ENCODE data around the gene ATP6V1F. TPM values are rescaled to one million over a fixed set of nuclear protein-coding genes. Genes with fewer than 3 reads are reported as not detected.

ATP6V1F gene
- polyA plus RNA-seq, 1 donor = 193 TPM

DNA sequence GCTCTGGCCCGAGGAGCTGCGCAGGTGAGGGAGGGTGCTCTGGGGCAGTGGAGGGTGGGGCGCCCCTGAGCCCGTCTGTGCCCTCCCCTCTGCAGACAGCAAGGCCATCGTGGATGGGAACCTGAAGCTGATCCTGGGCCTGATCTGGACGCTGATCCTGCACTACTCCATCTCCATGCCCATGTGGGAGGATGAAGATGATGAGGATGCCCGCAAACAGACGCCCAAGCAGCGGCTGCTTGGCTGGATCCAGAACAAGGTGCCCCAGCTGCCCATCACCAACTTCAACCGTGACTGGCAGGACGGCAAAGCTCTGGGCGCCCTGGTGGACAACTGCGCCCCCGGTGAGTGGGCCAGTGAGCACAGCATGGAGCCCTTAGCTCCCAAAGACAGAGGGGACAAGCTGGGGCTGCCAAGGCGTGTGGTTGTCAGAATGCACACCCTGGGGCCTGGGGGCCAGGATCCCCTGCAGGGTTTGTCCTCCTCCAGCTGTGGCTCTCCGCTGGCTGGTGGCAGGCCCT lies 27.4 kb upstream of the ATP6V1F start:
- H3K9me3 ChIP-seq (ENCODE audit: control insufficient read depth, low read depth, low read length) = peaks cover 10% of the 10 kb centered on the region
- no peak for DNase-seq
- peaks cover 28% of the 10 kb centered on the region for H3K4me1 ChIP-seq (ENCODE audit: control insufficient read depth, insufficient read depth, low read length)
- H3K27ac ChIP-seq (ENCODE audit: low read length) = no peak overlapping the region
- WGBS (ENCODE audit: insufficient coverage, low lambda C conversion rate) = no CpG with 5 or more reads among the region's 16 CpGs
- no peak overlapping the region for H3K4me3 ChIP-seq (ENCODE audit: low read length)
- peaks cover 26% of the 10 kb centered on the region for H3K27me3 ChIP-seq (ENCODE audit: control insufficient read depth, insufficient read depth, low read length)
- H3K36me3 ChIP-seq (ENCODE audit: control insufficient read depth, insufficient read depth, low read length) = peaks cover 48% of the 10 kb centered on the region

DNA sequence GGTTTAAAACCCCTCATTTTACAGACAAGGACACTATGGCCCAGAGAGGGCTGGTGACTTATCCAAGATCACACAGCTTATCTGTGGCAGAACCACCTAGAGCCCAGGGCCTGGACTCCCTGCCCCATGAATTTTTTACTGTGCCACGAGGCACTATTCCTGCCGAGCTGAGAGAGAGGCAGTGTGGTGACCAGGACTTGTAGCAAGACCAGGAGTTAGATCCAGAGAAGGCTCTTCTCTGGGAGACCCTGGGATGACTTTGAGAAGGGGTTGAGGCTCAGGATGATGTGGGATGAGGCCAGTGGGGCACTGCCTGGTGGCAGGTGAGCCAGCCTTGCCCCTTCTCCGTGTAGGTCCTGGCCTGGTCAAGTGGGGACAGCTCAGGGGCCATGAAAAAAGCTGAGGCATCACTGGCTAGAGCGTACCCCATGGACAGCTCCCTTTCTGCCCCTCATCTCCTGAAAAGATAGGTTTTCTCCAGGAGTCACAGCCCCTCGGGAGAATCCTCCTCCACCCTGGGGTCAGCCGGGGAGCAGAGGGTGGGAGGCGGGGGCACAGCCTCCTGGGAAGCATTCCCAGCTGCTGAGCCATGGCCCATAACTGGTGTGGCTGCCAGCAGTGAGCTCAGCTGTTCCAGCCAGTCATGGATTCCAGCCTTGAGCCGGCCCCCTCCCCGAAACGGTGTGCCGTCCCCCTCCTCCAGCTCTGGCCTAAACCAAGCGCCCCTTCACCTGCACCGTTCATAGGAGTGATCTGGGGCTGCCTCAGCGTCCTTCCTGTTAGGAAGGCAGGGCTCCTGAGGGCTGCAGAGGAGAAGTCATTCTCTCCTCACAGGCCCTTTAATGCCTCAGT lies 26.6 kb upstream of the ATP6V1F start:
- WGBS (ENCODE audit: insufficient coverage, low lambda C conversion rate) = no CpG with 5 or more reads among the region's 14 CpGs
- H3K27ac ChIP-seq (ENCODE audit: low read length) = no peak overlapping the region
- no peak for DNase-seq
- H3K9me3 ChIP-seq (ENCODE audit: control insufficient read depth, low read depth, low read length) = peaks cover 4% of the 10 kb centered on the region
- H3K4me1 ChIP-seq (ENCODE audit: control insufficient read depth, insufficient read depth, low read length) = peaks cover 23% of the 10 kb centered on the region
- no peak overlapping the region for H3K4me3 ChIP-seq (ENCODE audit: low read length)
- H3K27me3 ChIP-seq (ENCODE audit: control insufficient read depth, insufficient read depth, low read length) = peaks cover 19% of the 10 kb centered on the region
- peaks cover 54% of the 10 kb centered on the region for H3K36me3 ChIP-seq (ENCODE audit: control insufficient read depth, insufficient read depth, low read length)

DNA sequence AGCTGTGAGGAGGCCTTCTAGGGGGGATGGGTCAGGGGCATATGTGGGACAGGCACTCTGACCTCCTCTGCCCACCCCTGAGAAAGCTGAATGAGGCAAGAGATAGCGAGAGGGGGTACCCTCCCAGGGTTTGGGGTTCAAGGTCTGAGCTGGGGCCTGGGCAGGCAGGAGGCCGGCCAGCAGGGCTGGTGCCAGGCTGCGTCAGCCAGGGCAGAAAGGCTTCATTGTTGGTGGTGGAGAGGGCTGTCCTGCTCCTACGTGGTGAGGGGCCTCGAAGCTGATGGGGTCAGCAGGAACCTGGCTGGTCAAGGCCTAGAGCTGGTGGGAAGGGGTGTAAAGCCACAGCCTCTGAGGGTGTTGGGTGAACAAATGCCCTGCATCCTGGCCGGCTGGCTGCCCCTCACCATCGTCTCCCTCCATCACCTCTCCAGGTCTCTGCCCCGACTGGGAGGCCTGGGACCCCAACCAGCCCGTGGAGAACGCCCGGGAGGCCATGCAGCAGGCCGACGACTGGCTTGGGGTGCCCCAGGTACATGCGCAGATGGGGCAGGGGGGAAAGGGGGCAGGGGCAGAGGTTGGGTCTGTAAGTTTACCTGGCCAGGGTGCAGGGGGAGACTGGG lies 25.8 kb upstream of the ATP6V1F start:
- Histone ChIP-seq H3K27ac (ENCODE audit: low read length) (no peak overlapping the region), H3K27me3 (ENCODE audit: control insufficient read depth, insufficient read depth, low read length) (peaks cover 11% of the 10 kb centered on the region), H3K4me3 (ENCODE audit: low read length) (no peak overlapping the region), H3K4me1 (ENCODE audit: control insufficient read depth, insufficient read depth, low read length) (peaks cover 15% of the 10 kb centered on the region), H3K9me3 (ENCODE audit: control insufficient read depth, low read depth, low read length) (no peaks in the 10 kb centered on the region), H3K36me3 (ENCODE audit: control insufficient read depth, insufficient read depth, low read length) (peaks cover 58% of the 10 kb centered on the region)
- no peak for DNase-seq
- no CpG with 5 or more reads among the region's 14 CpGs for WGBS (ENCODE audit: insufficient coverage, low lambda C conversion rate)

DNA sequence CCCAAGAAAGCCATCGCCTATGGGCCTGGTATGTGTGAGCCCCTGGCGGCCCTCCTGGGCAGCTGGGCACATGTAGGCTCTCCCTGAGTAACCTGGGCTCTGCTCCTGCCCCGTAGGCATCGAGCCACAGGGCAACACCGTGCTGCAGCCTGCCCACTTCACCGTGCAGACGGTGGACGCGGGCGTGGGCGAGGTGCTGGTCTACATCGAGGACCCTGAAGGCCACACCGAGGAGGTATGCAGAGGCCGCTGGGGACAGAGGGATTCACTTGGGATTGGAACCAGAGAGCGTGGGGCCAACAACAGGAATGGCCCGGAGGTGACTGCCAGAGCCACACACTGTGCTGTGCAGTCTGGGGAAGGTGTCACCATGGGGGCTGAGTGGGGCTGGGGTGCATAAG lies 25.1 kb upstream of the ATP6V1F start:
- DNase-seq = no peak
- H3K36me3 ChIP-seq (ENCODE audit: control insufficient read depth, insufficient read depth, low read length) = peaks cover 63% of the 10 kb centered on the region
- H3K4me3 ChIP-seq (ENCODE audit: low read length) = no peak overlapping the region
- H3K9me3 ChIP-seq (ENCODE audit: control insufficient read depth, low read depth, low read length) = no peaks in the 10 kb centered on the region
- 100% methylated on average over 1 of the region's 16 CpGs for WGBS (ENCODE audit: insufficient coverage, low lambda C conversion rate)
- no peak overlapping the region for H3K27ac ChIP-seq (ENCODE audit: low read length)
- peaks cover 4% of the 10 kb centered on the region for H3K27me3 ChIP-seq (ENCODE audit: control insufficient read depth, insufficient read depth, low read length)
- peaks cover 10% of the 10 kb centered on the region for H3K4me1 ChIP-seq (ENCODE audit: control insufficient read depth, insufficient read depth, low read length)

DNA sequence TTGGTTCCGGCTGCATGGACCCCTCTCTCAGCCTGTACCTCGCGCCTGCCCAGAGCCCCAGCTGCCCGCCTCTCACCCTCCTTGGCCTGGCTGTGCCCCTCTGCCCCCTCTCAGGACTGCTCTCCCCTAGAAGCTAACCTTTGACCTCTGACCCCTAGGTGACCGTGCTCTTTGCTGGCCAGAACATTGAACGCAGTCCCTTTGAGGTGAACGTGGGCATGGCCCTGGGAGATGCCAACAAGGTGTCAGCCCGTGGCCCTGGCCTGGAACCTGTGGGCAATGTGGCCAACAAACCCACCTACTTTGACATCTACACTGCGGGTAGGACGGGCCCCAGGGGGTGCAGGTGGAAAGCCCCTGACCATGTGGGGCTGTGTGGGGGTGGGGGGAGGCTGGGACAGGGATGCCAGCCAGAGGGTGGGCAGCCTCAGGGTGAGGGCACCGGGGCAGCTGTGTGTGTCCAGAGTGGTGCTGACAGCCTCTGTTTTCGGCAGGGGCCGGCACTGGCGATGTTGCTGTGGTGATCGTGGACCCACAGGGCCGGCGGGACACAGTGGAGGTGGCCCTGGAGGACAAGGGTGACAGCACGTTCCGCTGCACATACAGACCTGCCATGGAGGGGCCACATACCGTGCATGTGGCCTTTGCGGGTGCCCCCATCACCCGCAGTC lies 24.4 kb upstream of the ATP6V1F start:
- no CpG with 5 or more reads among the region's 22 CpGs for WGBS (ENCODE audit: insufficient coverage, low lambda C conversion rate)
- Histone ChIP-seq H3K9me3 (ENCODE audit: control insufficient read depth, low read depth, low read length) (no peaks in the 10 kb centered on the region), H3K36me3 (ENCODE audit: control insufficient read depth, insufficient read depth, low read length) (peaks cover 69% of the 10 kb centered on the region), H3K4me1 (ENCODE audit: control insufficient read depth, insufficient read depth, low read length) (peaks cover 3% of the 10 kb centered on the region), H3K27me3 (ENCODE audit: control insufficient read depth, insufficient read depth, low read length) (no peaks in the 10 kb centered on the region), H3K4me3 (ENCODE audit: low read length) (no peak overlapping the region), H3K27ac (ENCODE audit: low read length) (no peak overlapping the region)
- no peak for DNase-seq

DNA sequence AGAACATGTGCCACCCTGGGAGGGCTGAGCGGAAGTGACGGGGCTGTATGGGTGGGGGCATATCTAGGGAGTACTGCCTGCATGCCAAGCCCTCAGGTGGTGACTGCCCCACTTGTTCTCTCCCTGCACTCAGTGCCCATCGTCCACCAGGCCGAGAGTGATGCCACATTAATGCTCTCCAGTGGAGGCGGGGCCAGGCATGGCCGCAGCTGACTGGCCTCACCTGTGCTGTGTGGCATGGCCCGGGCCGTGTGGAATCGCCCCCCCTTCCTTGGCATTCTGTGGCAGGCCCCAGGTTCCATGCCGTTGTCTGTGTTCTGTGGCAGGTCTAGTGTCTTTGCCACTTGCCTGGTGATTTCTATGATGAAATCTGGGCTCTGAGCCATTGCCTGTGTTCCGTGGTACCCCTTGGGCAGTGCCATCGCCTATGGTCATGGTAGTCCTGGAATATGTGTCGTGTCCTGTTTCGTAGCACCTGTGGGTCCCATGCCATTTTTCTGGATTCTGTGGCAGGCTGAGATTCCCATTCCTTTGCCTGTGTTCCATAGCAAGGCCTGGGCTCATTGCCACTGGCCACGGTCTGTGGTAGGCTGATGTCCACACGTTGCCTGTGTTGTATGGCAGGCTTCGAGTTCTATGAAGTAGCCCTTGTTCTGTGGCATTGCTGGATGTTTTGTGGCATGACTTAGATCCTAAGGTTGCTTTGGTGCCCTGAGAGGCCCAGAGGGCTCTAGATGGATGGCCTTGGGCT lies 23.5 kb upstream of the ATP6V1F start:
- Histone ChIP-seq H3K4me1 (ENCODE audit: control insufficient read depth, insufficient read depth, low read length) (no peaks in the 10 kb centered on the region), H3K4me3 (ENCODE audit: low read length) (no peak overlapping the region), H3K27ac (ENCODE audit: low read length) (no peak overlapping the region), H3K9me3 (ENCODE audit: control insufficient read depth, low read depth, low read length) (no peaks in the 10 kb centered on the region), H3K36me3 (ENCODE audit: control insufficient read depth, insufficient read depth, low read length) (peaks cover 77% of the 10 kb centered on the region), H3K27me3 (ENCODE audit: control insufficient read depth, insufficient read depth, low read length) (no peaks in the 10 kb centered on the region)
- no peak for DNase-seq
- WGBS (ENCODE audit: insufficient coverage, low lambda C conversion rate) = no CpG with 5 or more reads among the region's 17 CpGs

DNA sequence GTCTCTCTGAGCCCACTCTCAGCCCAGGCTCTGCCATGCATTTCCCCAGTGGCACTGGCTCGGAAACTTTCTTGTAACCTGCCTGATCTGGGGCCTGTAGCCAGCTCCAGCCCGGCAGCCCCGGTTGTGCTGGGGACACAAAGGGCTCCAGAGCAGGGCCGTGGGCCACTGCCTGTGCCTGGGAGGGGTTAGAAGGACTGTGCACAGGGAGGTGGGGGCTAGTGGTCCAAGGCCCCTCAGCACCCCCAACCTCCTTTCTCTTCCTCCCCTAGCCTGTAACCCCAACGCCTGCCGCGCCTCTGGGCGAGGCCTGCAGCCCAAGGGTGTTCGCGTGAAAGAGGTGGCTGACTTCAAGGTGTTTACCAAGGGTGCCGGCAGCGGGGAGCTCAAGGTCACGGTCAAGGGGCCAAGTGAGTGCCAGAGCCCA lies 22.9 kb upstream of the ATP6V1F start:
- Histone ChIP-seq H3K4me3 (ENCODE audit: low read length) (no peak overlapping the region), H3K27ac (ENCODE audit: low read length) (no peak overlapping the region), H3K36me3 (ENCODE audit: control insufficient read depth, insufficient read depth, low read length) (peaks cover 83% of the 10 kb centered on the region), H3K4me1 (ENCODE audit: control insufficient read depth, insufficient read depth, low read length) (no peaks in the 10 kb centered on the region), H3K27me3 (ENCODE audit: control insufficient read depth, insufficient read depth, low read length) (no peaks in the 10 kb centered on the region), H3K9me3 (ENCODE audit: control insufficient read depth, low read depth, low read length) (no peaks in the 10 kb centered on the region)
- WGBS (ENCODE audit: insufficient coverage, low lambda C conversion rate) = no CpG with 5 or more reads among the region's 13 CpGs
- no peak for DNase-seq

DNA sequence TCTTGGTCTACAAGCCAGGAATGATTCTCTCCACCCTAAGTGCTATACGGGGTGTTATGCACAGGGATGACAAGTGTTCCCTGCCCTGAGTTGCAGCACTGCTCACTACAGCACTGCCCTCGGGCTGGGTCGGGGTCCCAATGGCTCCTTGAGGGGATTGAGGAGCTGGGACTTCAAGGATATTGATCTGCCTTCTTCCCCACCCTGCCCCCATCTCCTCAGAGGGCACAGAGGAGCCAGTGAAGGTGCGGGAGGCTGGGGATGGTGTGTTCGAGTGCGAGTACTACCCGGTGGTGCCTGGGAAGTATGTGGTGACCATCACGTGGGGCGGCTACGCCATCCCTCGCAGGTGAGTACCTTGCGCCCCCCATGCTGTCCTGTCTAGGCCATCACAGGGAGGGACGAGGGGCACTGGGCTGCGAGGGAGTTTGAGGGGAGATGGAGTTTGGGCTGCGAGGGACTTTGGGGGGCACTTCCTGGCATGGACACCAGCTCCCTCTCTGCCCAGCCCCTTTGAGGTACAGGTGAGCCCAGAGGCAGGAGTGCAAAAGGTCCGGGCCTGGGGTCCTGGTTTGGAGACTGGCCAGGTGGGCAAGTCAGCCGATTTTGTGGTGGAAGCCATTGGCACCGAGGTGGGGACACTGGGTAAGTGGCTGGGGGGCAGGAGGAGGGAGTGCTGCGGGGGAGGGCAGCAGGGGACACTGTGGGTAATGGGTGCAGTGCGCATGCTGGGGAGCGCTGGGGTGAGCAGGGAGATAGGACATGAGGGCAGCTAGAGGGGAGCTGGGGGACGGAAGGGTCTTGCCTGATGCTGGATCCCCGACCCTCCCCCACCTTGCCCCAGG lies 22.1 kb upstream of the ATP6V1F start:
- Histone ChIP-seq H3K36me3 (ENCODE audit: control insufficient read depth, insufficient read depth, low read length) (peaks cover 86% of the 10 kb centered on the region), H3K4me1 (ENCODE audit: control insufficient read depth, insufficient read depth, low read length) (no peaks in the 10 kb centered on the region)

DNA sequence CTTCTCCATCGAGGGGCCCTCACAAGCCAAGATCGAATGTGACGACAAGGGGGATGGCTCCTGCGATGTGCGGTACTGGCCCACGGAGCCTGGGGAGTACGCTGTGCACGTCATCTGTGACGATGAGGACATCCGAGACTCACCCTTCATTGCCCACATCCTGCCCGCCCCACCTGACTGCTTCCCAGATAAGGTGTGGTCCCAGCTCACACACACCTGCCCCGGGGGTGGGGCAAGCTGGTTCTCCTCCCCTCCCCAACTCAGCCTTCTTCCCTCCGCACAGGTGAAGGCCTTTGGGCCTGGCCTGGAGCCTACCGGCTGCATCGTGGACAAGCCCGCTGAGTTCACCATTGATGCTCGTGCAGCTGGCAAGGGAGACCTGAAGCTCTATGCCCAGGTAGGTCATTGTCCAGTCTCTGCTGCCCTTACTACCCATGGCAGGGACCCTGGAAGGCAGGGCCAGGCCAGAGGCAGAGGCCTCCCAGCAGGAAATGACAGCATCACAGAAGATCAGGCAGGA lies 21.4 kb upstream of the ATP6V1F start:
- no peaks in the 10 kb centered on the region for H3K27me3 ChIP-seq (ENCODE audit: control insufficient read depth, insufficient read depth, low read length)
- H3K36me3 ChIP-seq (ENCODE audit: control insufficient read depth, insufficient read depth, low read length) = peaks cover 83% of the 10 kb centered on the region
- H3K9me3 ChIP-seq (ENCODE audit: control insufficient read depth, low read depth, low read length) = no peaks in the 10 kb centered on the region
- H3K4me3 ChIP-seq (ENCODE audit: low read length) = no peak overlapping the region
- WGBS (ENCODE audit: insufficient coverage, low lambda C conversion rate) = 100% methylated on average over 2 of the region's 17 CpGs
- no peak overlapping the region for H3K27ac ChIP-seq (ENCODE audit: low read length)
- no peak for DNase-seq
- no peaks in the 10 kb centered on the region for H3K4me1 ChIP-seq (ENCODE audit: control insufficient read depth, insufficient read depth, low read length)

More for the DNA sequence above, 22.1 kb upstream of the ATP6V1F start:
- WGBS (ENCODE audit: insufficient coverage, low lambda C conversion rate) = no CpG with 5 or more reads among the region's 23 CpGs
- no peak for DNase-seq
- Histone ChIP-seq H3K9me3 (ENCODE audit: control insufficient read depth, low read depth, low read length) (no peaks in the 10 kb centered on the region), H3K4me3 (ENCODE audit: low read length) (no peak overlapping the region), H3K27me3 (ENCODE audit: control insufficient read depth, insufficient read depth, low read length) (no peaks in the 10 kb centered on the region), H3K27ac (ENCODE audit: low read length) (no peak overlapping the region)

Data from large intestine (tissue), 3 donors.